IPS-18c (cell line): Measurements from ENCODE around the gene ARF4.
"Not testable (repeated sequence)": the region's sequence is repeated elsewhere in the genome, so short reads cannot be mapped to it uniquely, and the experiment has no call there.

Source experiments
- H3K4me3 ChIP-seq: 2 replicates; pipeline ENCODE4 v1.7.0; 2013; ENCODE audit warnings: low read depth, mild to moderate bottlenecking, low read length, moderate library complexity; ENCODE audit not compliant: insufficient read depth
- H3K9me3 ChIP-seq: one replicate; pipeline ENCODE4 v1.6.1; 2013; ENCODE audit warnings: mild to moderate bottlenecking, low read length, moderate library complexity; ENCODE audit not compliant: control insufficient read depth, insufficient read depth

ARF4 gene

GRCh38 chr3:57597127-57597923 is at the start of gene ARF4:
ARF4 (minus strand) TSS chr3:57597344; CDS start chr3:57597140, 204 bp downstream.
- peak within 1 kb of the TSS; percentile 100 for H3K4me3 ChIP-seq
- no peaks in the 10 kb centered on the region for H3K9me3 ChIP-seq

GRCh38 chr3:57646723-57647122 is 49.6 kb upstream of the ARF4 start:
- H3K9me3 ChIP-seq, result peaks cover 2% of the 10 kb centered on the region
- no peak overlapping the region for H3K4me3 ChIP-seq

GRCh38 chr3:57644740-57645139 is 47.6 kb upstream of the ARF4 start:
- Histone ChIP-seq H3K4me3 (no peak overlapping the region), H3K9me3 (peaks cover 2% of the 10 kb centered on the region)

- H3K9me3 ChIP-seq, result no peaks in the 10 kb centered on the region
- no peak overlapping the region for H3K4me3 ChIP-seq
These were observed 40.2 kb upstream of the ARF4 start for GRCh38 chr3:57637391-57637790.

- not testable (repeated sequence) for H3K4me3 ChIP-seq, H3K9me3 ChIP-seq
These were observed 37.1 kb upstream of the ARF4 start for GRCh38 chr3:57634259-57634658.

GRCh38 chr3:57627976-57628375 is 30.8 kb upstream of the ARF4 start:
- H3K4me3 ChIP-seq, result no peak overlapping the region
- H3K9me3 ChIP-seq, result no peaks in the 10 kb centered on the region

GRCh38 chr3:57624801-57625200 is 27.7 kb upstream of the ARF4 start:
- H3K4me3 ChIP-seq, result no peak overlapping the region
- no peaks in the 10 kb centered on the region for H3K9me3 ChIP-seq

- Histone ChIP-seq H3K4me3 (no peak overlapping the region), H3K9me3 (no peaks in the 10 kb centered on the region)
These were observed 25.2 kb upstream of the ARF4 start for GRCh38 chr3:57622362-57622761.

GRCh38 chr3:57617739-57618138 is 20.6 kb upstream of the ARF4 start:
- no peak overlapping the region for H3K4me3 ChIP-seq
- no peaks in the 10 kb centered on the region for H3K9me3 ChIP-seq

GRCh38 chr3:57616233-57616632 is 19.1 kb upstream of the ARF4 start:
- Histone ChIP-seq H3K4me3 (no peak overlapping the region), H3K9me3 (no peaks in the 10 kb centered on the region)

- not testable (repeated sequence) for H3K9me3 ChIP-seq, H3K4me3 ChIP-seq
These were observed 14.7 kb upstream of the ARF4 start for GRCh38 chr3:57611870-57612269.

- no peaks in the 10 kb centered on the region for H3K9me3 ChIP-seq
These were observed 8.5 kb upstream of the ARF4 start for GRCh38 chr3:57605683-57606082.

GRCh38 chr3:57604971-57605370 is 7.8 kb upstream of the ARF4 start:
- H3K4me3 ChIP-seq, result no peak overlapping the region
- no peaks in the 10 kb centered on the region for H3K9me3 ChIP-seq

More at GRCh38 chr3:57605683-57606082, 8.5 kb upstream of the ARF4 start:
- H3K4me3 ChIP-seq, result no peak overlapping the region

GRCh38 chr3:57600195-57600594 is 3.1 kb upstream of the ARF4 start:
- no peaks in the 10 kb centered on the region for H3K9me3 ChIP-seq
- no peak overlapping the region for H3K4me3 ChIP-seq

GRCh38 chr3:57598765-57599360 is 1.7 kb upstream of the ARF4 start:
- Histone ChIP-seq H3K4me3 (peak overlapping the region; percentile 88; the same call in 1 of the 2 replicates), H3K9me3 (no peaks in the 10 kb centered on the region)

- H3K4me3 ChIP-seq, result peak overlapping the region; percentile 100
- H3K9me3 ChIP-seq, result no peaks in the 10 kb centered on the region
These were observed 533 bp downstream of the ARF4 start for GRCh38 chr3:57596495-57597126.

- H3K9me3 ChIP-seq, result no peaks in the 10 kb centered on the region
- H3K4me3 ChIP-seq, result no peak overlapping the region
These were observed 2.6 kb downstream of the ARF4 start for GRCh38 chr3:57594576-57594975.

- H3K4me3 ChIP-seq, result no peak overlapping the region
- H3K9me3 ChIP-seq, result no peaks in the 10 kb centered on the region
These were observed 3.0 kb downstream of the ARF4 start for GRCh38 chr3:57594144-57594543.
